Measurements from ENCODE around the gene KRT79.

KRT79 gene

GRCh38 chr12:52834727-52835001, 553 bp upstream of the KRT79 start:
- DNase-seq, result no peak

DNA sequence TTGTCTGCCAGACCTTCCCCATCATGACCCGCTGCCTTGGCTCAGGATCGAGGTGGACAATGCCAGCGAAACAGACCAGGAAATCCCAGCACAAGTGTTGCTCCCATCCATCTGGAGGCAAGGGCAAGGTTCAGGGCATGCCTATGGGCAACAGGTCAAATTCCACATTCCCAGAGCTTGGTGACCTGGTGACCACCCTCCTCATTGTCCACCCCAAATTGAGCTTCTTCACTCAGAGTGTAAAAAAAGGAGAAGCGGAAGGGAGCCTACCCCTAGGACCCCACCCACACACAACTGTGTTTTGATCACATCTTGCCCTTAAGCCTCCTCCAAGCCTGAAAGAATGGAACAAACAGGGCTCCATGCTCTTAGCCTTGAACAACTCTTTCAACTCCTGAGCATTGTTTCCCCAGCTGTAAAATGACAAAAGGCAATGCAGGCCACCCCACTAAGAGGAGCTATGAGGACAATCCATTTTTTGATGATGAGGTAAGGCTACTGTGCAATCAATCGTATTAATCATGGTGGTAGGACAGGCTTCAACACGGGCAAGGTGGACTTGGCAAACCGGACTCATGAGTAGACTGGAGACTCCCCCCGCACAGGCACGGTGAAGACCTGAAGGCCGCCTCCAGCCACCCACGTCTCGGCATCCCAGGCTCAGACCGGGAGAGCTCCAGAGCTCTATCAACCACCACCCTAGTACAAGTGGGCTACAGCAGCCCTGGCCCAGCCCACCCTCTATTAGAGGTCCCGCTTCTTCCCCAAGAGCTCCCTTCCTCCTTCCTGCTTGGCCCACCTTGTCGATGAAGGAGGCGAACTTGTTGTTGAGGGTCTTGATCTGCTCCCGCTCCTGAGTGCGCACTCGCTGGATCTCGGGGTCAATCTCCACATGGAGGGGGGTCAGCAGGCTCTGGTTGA, 866 bp downstream of the KRT79 start:
- no peak for DNase-seq

DNA sequence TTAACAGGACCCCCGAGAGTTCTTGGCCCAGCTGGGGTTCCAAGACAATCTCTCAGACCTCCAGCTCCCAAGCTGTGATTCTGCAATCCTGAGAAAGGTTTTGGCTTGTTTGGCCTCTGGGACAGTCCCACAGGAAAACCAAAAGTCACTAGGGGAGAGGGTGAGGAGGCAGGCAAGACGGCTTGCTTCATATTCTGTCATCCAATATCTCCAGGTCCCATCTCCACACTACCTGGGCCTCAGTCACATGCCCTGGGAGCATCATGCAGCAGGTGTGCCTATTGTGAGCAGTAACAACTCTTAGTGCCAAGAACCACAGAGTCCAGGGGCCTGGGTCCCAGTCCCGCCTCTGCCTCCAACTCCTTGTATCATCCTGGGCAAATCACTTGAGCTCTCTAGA, 1.7 kb downstream of the KRT79 start:
- DNase-seq, result no peak

DNA sequence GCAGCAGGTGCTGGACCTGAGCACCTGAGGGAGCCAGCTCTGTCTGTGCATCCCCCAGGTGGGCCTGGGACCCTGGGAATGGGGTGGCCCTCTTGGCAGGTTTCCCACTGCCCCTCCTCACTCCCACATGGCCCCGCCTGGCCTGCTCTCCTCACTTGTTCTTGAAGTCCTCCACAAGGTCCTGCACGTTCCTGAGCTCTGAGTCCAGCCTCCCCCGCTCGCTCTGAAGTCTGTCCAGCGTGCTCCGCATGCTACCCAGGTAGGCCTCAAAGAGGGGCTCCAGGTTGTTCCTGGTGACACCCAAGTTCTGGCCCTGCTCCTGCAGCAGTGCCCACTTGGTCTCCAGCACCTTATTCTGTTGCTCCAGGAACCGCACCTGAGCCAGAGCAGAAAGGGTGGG, 2.9 kb downstream of the KRT79 start:
- DNase-seq, result no peak

GRCh38 chr12:52829986-52830770, 3.9 kb downstream of the KRT79 start:
- DNase-seq, result no peak

DNA sequence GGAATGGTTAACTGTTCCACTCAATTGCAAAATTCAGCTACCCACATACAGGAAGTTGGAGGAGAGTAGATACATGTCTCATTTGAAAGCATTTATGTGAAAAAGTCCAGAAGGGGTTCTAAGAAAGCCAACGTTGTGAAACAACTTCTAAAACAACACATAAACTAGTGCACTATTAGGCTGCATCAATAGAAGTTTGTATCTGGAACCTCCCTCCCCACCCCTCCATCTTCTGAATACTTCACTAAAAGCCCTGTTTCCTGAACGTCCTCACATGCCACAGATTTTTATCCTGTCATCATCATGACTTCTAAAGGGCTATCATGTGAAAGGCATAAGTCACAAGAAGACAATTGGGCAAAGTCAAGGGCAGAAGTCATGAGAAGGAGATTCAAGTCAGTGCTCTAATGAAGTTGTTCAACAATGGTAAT, 5.5 kb downstream of the KRT79 start:
- no peak for DNase-seq

GRCh38 chr12:52828156-52828555, 6.0 kb downstream of the KRT79 start:
- DNase-seq, result no peak

GRCh38 chr12:52827499-52828090, 6.5 kb downstream of the KRT79 start:
- DNase-seq, result no peak

- no peak for DNase-seq
Measured at GRCh38 chr12:52826611-52827498, 7.3 kb downstream of the KRT79 start.

DNA sequence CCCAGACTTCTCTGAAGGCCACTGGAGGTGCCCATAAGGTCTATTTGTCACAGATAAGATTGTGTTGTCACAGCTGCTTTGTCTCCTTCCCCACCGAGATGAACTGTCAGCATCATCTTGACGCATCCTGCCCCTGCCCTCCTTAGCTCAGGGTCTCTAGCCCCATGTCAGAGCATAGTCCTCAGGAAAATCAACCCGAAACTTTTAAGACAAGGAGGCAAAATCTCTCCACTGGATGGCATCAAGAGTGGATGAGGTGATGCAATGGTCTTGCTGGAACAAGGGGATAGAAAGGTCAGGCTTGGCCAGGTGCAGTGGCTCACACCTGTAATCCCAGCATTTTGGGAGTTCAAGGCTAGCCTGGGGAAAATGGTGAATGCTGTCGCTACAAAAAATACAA, 8.2 kb downstream of the KRT79 start:
- DNase-seq, result no peak

GRCh38 chr12:52824741-52825410, 9.2 kb downstream of the KRT79 start:
- no peak for DNase-seq

DNA sequence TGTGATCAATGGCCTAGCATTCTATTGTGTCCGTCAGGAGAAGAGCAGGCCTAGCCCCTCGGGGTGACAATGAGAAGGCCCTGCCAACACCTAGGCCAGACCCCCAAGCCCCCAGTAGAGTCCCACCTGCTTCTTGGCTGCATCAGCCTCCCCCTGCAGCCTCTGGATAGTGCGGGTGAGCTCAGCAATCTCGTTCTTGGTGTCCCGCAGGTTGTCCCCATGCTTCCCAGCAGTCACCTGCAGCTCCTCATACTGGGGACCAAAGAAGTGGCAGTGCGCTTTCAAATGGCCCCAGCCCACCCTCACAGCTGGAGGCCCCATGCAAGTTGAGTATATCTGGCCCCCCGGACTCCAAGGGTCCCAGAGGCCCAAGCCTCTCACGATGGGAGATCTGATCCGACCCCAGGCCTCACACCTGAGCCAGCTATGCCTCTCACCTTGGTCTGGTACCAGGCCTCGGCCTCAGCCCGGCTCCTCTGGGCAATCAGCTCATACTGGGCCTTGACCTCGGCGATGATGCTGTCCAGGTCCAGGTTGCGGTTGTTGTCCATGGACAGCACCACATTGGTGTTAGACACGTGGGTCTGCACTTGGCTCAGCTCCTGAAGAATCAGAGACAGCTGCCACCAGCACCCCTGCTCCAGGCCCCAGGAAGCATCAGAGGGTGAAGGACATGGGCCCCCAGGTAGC, 10.2 kb downstream of the KRT79 start:
- no peak for DNase-seq

- DNase-seq, result no peak
Measured at GRCh38 chr12:52822771-52823510, 11.2 kb downstream of the KRT79 start.

DNA sequence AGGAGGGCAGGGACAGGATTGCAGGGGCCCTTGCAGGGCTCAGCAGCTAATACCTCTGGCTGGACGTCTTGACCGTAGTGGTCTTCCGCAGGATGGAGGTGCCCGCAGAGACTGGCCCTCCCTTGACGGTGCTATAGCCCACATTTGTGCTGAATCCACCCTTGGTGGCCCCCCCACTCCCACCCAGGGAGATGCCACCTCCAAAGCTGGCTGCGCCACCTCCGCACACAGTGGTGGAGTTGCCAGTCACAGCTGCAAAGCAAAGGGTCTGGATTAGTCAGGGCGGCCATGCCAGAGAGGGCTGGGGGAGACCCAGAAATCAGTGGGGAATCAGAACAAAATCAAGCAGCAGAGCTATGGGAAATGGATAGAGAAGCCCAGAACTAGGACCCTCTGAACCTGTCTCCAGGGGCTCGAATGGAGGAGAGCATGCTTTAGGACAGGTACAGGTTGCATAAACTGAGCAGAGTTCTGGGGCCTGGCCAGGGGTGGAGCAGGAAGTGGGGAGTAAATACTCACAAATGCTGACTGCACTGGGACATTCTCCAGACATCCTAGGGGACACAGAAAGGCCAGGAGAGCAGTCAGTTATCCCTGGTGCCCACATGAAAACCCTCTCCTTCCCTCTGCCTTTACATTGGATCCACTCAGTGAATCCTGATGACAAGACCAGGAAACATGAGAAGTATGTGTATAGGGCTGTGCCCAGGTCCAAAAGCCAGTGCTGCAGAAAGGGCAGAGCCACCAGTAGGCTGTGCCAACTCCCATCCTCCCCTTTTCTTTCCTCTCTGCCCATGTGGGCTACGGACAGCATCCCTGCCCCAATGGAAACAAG, 12.1 kb downstream of the KRT79 start:
- DNase-seq, result no peak

GRCh38 chr12:52821071-52821730, 12.9 kb downstream of the KRT79 start:
- no peak for DNase-seq

GRCh38 chr12:52820521-52820920, 13.6 kb downstream of the KRT79 start:
- DNase-seq, result no peak

GRCh38 chr12:52819731-52820510, 14.2 kb downstream of the KRT79 start:
- DNase-seq, result no peak

- DNase-seq, result no peak
Measured at GRCh38 chr12:52818887-52819420, 15.2 kb downstream of the KRT79 start.
